Left ventricle myocardium inferior (tissue), 1 donor: ENCODE results near the gene APOL3. TPM values are rescaled to one million over a fixed set of nuclear protein-coding genes. Genes with fewer than 3 reads are reported as not detected.

Experiments used
- DNase-seq: peaks from one replicate; pipeline ENCODE4 v3.0.0-alpha.2; 2020
- H3K27ac ChIP-seq: fragments of 200-600 bp; replicated peaks from 2 replicates; pipeline ENCODE4 v1.8.0; 2021
- H3K27me3 ChIP-seq: fragments of 200-600 bp; 2 replicates; pipeline ENCODE4 v1.8.0; 2021; ENCODE audit warnings: low read depth
- H3K36me3 ChIP-seq: fragments of 200-600 bp; 2 replicates; pipeline ENCODE4 v1.8.0; 2021
- H3K4me1 ChIP-seq: fragments of 200-600 bp; 2 replicates; pipeline ENCODE4 v1.8.0; 2021
- H3K4me3 ChIP-seq: fragments of 200-600 bp; 2 replicates; pipeline ENCODE4 v1.8.0; 2021; ENCODE audit warnings: mild to moderate bottlenecking, moderate library complexity
- H3K9me3 ChIP-seq: fragments of 200-600 bp; replicated peaks from 2 replicates; pipeline ENCODE4 v1.8.0; 2021
- intact Hi-C: fragments of 100-400 bp; cut with micrococcal nuclease; formaldehyde crosslinking; loops from one replicate; pipeline ENCODE4 v1.11.0; 2022
- total RNA-seq: library from RNA; stranded (reverse); fragmentation: NEBNext Ultra II Directional; extraction: Animal tissue kit (Norgen Biotek cat#: 25700); gene quantifications from one replicate; pipeline ENCODE4 v1.2.1, GENCODE V29; 2021
- TF ChIP-seq, protein P1 (sequence below): fragments of 200-600 bp; IDR thresholded peaks from 2 replicates; pipeline ENCODE4 v1.8.0; 2021; ENCODE audit warnings: antibody characterized with exemption, mild to moderate bottlenecking, borderline replicate concordance
- donor health status: DM: no; HTN: yes; CAD: no; lungs with severe emphysema.

APOL3 gene
- total RNA-seq, 1 donor from 2014 or later, result 21.3 TPM

DNA sequence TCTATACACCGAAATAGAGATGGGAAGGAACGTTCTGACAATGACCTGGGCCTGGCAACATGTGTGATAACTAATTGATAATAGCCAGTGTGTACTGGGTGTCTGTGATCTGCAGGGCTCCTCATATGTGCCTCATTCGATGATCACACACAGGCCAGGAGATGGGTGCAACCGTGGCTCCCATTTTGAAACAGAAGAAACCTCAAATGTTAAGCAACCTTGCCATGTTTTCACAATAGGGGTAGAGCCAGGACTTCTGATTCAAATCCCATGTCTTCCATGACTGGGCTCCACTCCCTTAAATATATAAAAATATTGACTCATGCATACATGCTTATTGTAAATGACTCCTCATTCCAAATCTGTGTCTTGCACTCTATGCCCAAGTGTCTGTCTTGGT is 11.1 kb downstream of the APOL3 start:
- intact Hi-C loops, result loop anchor here (5.0 kb wide), 1 partner anchor 33 kb away; no protein-coding TSS in a partner anchor
- TF ChIP-seq, protein P1, sequence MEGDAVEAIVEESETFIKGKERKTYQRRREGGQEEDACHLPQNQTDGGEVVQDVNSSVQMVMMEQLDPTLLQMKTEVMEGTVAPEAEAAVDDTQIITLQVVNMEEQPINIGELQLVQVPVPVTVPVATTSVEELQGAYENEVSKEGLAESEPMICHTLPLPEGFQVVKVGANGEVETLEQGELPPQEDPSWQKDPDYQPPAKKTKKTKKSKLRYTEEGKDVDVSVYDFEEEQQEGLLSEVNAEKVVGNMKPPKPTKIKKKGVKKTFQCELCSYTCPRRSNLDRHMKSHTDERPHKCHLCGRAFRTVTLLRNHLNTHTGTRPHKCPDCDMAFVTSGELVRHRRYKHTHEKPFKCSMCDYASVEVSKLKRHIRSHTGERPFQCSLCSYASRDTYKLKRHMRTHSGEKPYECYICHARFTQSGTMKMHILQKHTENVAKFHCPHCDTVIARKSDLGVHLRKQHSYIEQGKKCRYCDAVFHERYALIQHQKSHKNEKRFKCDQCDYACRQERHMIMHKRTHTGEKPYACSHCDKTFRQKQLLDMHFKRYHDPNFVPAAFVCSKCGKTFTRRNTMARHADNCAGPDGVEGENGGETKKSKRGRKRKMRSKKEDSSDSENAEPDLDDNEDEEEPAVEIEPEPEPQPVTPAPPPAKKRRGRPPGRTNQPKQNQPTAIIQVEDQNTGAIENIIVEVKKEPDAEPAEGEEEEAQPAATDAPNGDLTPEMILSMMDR, result no peak
- DNase-seq, result no peak
- no peaks in the 10 kb centered on the region for H3K27me3 ChIP-seq
- peaks cover 23% of the 10 kb centered on the region for H3K36me3 ChIP-seq
- no peak overlapping the region for H3K4me3 ChIP-seq
- no peaks in the 10 kb centered on the region for H3K9me3 ChIP-seq
- H3K4me1 ChIP-seq, result peaks cover 89% of the 10 kb centered on the region
- peak overlapping the region; percentile 96 for H3K27ac ChIP-seq

DNA sequence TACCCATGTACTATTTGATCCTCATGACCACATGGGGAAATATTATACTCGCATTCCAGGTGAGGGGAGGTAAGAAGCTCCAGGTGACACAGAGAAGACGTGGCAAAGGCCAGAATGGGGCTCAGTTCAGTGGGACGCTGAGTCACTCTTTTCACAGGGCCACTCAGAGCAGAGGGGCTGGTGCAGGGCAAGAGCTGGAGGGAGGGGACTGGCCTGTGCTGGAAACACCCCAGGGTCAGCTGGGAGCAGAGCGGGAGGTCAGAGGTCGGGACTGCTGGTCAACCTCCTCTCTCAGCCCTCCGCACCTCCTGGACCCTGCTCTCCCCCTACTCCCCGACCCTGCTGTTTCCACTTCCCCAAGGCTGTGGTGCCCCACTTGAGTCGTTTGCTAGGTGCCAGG is 12.1 kb downstream of the APOL3 start:
- Histone ChIP-seq H3K27me3 (no peaks in the 10 kb centered on the region), H3K9me3 (no peaks in the 10 kb centered on the region), H3K27ac (no peak overlapping the region), H3K4me3 (no peak overlapping the region), H3K4me1 (peaks cover 79% of the 10 kb centered on the region), H3K36me3 (peaks cover 34% of the 10 kb centered on the region)
- DNase-seq, result no peak
- TF ChIP-seq, protein P1, result no peak
- intact Hi-C loops, result loop anchor here (5.0 kb wide), 1 partner anchor 34 kb away; no protein-coding TSS in a partner anchor

DNA sequence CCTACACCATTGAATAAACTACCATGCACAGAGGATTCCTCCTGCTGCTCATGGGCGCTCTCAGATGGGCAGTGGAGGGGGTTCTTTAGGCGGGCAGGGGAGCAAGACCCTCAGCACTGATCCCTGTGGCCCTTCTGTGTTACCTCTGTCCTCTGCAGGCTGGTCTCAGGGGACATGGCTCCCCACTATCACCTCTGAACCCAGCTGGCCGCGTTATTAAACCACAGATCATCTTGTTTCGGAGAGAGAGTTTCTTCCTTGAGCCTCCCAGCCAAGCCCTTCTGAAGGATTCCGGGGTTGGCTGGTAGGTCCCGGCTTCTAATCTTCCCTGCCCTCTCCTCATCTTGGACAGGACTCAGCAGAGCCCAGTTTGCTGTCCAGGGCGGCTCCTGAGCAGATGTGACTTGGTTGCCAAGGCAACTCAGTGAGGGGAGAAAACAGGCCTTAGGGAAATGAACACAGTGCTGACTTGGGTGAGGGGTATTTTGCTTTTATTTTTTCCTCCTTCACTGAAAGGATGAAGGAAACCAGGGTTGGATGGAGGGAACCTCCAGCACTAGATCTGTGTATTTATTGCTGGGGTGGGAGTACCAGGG is 13.3 kb downstream of the APOL3 start:
- Histone ChIP-seq H3K4me3 (no peak overlapping the region), H3K4me1 (peaks cover 68% of the 10 kb centered on the region), H3K27me3 (no peaks in the 10 kb centered on the region), H3K9me3 (no peaks in the 10 kb centered on the region), H3K27ac (peak overlapping the region; percentile 54), H3K36me3 (peaks cover 44% of the 10 kb centered on the region)
- TF ChIP-seq, protein P1, result no peak
- no peak for DNase-seq
- intact Hi-C loops, result loop anchor here (5.0 kb wide), 1 partner anchor 35 kb away; no protein-coding TSS in a partner anchor

DNA sequence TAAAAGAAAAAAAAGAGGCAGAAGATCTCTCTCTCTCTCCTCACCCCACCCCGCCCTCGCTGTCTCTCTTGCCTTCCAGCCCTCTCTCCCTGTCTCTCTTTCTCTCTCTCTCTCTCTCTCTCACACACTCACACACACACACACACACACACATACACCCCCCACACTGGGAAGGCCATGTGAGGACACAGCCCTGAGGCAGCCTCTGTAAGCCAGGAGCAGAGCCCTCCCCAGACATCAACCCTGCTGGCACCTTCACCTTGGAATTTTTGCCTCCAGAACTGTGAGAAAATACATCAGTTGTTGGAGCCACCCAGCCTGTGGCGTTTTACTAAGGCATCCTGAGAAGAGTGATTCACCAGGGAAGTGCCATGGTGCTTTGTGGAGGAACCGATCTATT is 14.7 kb downstream of the APOL3 start:
- H3K9me3 ChIP-seq, result no peaks in the 10 kb centered on the region
- intact Hi-C loops, result loop anchor here (5.0 kb wide), 1 partner anchor 36 kb away; no protein-coding TSS in a partner anchor
- H3K36me3 ChIP-seq, result peaks cover 58% of the 10 kb centered on the region
- DNase-seq, result no peak
- H3K27me3 ChIP-seq, result no peaks in the 10 kb centered on the region
- peak overlapping the region; percentile 45 for H3K27ac ChIP-seq
- TF ChIP-seq, protein P1, result no peak
- H3K4me3 ChIP-seq, result no peak overlapping the region
- peaks cover 55% of the 10 kb centered on the region for H3K4me1 ChIP-seq

DNA sequence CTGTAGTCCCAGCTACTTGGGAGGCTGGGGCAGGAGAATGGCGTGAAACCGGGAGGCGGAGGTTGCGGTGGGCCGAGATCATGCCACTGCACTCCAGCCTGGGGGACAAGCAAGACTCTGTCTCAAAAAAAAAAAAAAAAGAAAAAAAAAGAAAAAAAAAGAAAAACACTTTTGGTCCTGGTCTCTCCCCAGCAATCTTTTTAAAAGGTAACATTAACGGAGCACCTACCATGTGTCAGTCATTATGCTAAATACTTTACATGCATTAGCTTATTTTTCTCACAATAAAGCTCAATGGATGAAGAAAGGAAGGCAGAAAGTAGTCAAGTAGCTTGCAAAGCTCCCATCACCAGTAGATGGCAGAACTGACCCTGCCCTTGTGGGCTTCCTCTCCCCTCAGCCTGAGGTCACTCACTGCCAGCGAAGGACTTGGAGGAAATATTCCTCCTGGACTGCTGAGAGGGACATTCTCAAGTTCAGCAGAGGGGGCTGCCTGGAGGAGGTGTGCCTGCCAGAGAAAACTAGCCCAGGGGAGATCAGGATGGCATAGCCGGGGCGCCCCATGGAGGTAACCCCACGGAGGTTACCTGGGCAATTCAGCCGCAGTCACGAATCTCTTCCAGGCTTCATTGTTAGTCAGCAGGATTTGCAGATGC is 15.5 kb downstream of the APOL3 start:
- intact Hi-C loops, result loop anchor here (5.0 kb wide), 1 partner anchor 37 kb away; no protein-coding TSS in a partner anchor
- H3K36me3 ChIP-seq, result peaks cover 66% of the 10 kb centered on the region
- peak overlapping the region; percentile 45 for H3K27ac ChIP-seq

More for the DNA sequence above, 15.5 kb downstream of the APOL3 start:
- Histone ChIP-seq H3K9me3 (no peaks in the 10 kb centered on the region), H3K4me1 (peaks cover 46% of the 10 kb centered on the region), H3K27me3 (no peaks in the 10 kb centered on the region), H3K4me3 (no peak overlapping the region)
- peak; percentile 51 for DNase-seq
- TF ChIP-seq, protein P1, result peak; percentile 85
